HG02852 (cell line): ENCODE measurements around the gene ACTN3.
"Not testable (repeated sequence)": the region's sequence is repeated elsewhere in the genome, so short reads cannot be mapped to it uniquely, and the experiment has no call there.

ENCODE experiments used
- ATAC-seq: cut with Tn5 transposase; IDR thresholded peaks from one replicate; pipeline ENCODE4 v1.9.1; 2021; ENCODE audit warnings: mild to moderate bottlenecking, moderate library complexity; ENCODE audit not compliant: unreplicated experiment

The ACTN3 gene

GRCh38 chr11:66595245-66595904 is 48.7 kb downstream of the ACTN3 start:
- ATAC-seq: no peak

GRCh38 chr11:66598993-66599392 is 52.3 kb downstream of the ACTN3 start:
- no peak for ATAC-seq

GRCh38 chr11:66600219-66600618 is 53.5 kb downstream of the ACTN3 start:
- ATAC-seq: no peak

- no peak for ATAC-seq
These were observed 54.0 kb downstream of the ACTN3 start for GRCh38 chr11:66600631-66601233.

GRCh38 chr11:66603072-66603471 is 56.4 kb downstream of the ACTN3 start:
- ATAC-seq: no peak

- no peak for ATAC-seq
These were observed 57.5 kb downstream of the ACTN3 start for GRCh38 chr11:66604155-66604554.

DNA sequence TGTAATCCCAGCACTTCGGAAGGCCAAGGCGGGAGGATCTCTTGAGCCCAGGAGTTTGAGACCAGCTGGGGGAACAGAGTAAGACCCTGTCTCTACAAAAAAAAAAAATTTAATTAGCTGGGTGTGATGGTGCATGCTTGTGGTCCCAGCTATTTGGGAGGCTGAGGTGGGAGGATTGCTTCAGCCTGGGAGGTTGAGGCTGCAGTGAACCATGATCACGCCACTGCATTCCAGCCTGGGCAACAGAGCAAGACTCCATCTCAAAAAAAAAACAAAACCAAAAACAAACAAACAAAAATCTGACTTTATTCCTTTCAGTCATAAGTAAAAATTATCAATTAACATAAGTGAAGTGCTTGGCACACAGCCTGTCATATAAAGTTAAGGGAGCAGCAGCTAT is 59.9 kb downstream of the ACTN3 start:
- ATAC-seq: not testable (repeated sequence)

DNA sequence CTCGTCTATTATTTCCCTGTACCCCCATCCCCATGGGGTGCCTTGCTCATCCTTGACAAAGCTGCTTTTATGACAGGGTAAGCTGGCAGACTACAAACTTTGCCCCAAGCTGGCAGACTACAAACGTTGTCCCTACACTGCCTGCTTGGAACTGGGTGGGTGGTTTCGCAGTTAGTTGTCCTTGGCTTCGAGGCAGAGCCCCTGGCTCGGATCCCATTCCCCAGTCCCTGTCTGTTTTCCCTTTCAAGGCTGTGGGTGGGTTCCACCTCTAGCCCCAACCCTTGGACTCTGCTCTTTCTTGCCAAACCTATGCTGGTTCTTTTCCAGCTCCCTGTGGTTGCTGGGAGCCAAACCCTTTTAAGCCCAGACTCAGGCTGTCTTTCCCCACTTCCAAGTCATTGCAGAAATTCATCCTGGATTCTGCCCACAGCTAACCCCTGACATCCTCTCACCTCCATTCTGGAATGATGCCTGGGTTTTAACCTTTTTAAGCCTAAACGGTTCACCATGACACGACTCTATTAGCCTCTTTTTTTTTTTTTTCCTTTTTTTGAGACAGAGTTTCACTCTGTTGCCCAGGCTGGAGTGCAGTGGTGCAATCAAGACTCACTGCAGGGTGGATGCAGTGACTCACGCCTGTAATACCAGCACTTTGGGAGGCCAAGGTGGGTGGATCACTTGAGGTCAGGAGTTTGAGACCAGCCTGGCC is 60.6 kb downstream of the ACTN3 start:
- no peak for ATAC-seq

DNA sequence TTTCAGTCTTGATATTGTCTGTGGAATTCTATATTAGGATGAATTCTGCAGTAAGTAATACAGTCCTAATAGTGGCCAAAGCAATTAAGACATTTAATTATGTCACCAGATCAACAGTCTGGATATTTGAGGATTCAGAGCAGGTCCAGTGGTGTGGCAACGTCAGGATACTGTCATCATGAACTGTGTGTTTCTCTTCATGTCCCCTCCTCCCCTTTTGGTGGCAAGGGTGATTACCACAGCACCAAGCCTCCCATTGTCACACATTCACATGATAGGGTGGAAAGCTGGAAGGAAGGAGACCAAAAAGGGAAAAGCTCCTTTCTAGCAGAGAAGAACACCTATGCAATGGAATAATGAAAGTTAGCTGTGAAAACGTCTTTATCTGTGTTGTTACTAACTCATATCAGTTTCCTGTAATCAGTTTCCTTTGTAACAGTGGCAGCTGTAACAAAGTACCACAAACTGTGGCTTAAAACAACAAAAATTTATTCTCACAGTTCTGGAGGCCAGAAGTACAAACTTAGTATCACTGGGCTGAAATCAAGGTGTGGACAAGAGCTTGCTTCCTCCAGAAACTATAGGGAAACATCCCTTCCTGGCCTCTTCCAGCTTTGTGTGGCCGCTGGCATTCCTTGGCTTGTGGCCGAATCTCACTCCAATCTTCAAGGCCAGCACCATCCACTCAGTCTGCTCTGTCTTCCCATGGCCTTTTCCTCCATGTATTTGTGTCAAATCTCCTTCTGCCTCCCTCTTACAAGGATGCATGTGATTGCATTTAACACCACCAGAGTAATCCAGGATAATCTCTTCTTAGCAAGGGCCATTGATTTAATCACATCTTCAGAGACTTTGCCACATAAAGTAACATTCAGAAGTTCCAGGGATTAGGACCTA is 63.3 kb downstream of the ACTN3 start:
- no peak for ATAC-seq

DNA sequence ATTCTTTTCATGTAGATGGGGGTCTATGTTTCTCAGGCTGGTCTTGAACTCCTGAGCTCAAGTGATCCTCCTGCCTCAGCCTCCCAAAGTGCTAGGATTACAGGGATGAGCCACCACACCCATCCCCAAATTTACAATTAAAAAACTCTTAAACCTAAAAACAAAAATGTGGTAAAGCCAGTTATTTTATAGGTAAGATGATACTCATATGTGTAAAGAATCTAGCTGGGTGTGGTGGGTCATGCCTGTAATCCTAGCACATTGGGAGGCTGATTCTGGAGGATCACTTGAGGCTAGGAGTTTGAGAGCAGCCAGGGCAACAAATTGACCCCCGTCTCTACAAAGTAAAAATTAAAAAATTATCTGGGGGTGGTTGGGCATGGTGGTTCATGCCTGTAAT is 65.8 kb downstream of the ACTN3 start:
- ATAC-seq: no peak
